Ovary (tissue), 3 donors: ENCODE measurements around the gene SUSD6.

Source experiments
- EP300 ChIP-seq: sonication (generic); formaldehyde crosslinking; IDR thresholded peaks from one replicate; pipeline ENCODE4 v1.6.1; 2017; ENCODE audit warnings: antibody characterized with exemption
- TF ChIP-seq, protein P1 (sequence below), 3 donors: fragments of 450-650 bp in 2 of 3; fragments of 200-600 bp in 1 of 3; IDR thresholded peaks; one replicate each; pipeline versions ENCODE4 v1.5.1 to v1.8.0; 2016 to 2022; ENCODE audit warnings: antibody characterized with exemption in 3 of 3, mild to moderate bottlenecking in 1 of 3
- donor health status: DM: no; HTN: no; CAD: no.

DNA sequence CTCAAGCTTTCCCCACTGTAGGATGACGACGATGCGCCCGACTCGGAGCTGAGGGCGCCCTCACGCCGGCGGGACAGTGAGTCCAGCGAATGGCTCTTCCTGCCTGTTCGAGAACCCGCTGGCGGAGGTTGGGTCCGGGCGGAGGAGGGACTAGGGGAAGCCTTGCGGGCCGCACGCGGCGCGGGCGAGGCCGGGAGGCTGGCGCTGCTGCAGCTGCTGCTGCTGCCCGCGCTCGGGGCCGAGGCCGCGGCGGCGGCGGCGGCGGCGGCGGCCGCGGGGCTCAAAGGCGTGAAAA lies 38.6 kb upstream of the SUSD6 start:
- TF ChIP-seq EP300 = no peak
- TF ChIP-seq, protein P1, sequence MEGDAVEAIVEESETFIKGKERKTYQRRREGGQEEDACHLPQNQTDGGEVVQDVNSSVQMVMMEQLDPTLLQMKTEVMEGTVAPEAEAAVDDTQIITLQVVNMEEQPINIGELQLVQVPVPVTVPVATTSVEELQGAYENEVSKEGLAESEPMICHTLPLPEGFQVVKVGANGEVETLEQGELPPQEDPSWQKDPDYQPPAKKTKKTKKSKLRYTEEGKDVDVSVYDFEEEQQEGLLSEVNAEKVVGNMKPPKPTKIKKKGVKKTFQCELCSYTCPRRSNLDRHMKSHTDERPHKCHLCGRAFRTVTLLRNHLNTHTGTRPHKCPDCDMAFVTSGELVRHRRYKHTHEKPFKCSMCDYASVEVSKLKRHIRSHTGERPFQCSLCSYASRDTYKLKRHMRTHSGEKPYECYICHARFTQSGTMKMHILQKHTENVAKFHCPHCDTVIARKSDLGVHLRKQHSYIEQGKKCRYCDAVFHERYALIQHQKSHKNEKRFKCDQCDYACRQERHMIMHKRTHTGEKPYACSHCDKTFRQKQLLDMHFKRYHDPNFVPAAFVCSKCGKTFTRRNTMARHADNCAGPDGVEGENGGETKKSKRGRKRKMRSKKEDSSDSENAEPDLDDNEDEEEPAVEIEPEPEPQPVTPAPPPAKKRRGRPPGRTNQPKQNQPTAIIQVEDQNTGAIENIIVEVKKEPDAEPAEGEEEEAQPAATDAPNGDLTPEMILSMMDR (IDR thresholded peaks at IDR 0.05) = no peak
